ENCODE data around the gene SLC39A8. TPM values are rescaled to one million over a fixed set of nuclear protein-coding genes. Genes with fewer than 3 reads are reported as not detected.

The SLC39A8 gene
- total and polyA plus RNA-seq, 7 donors = 3.2 to 44.5 (median 7.7) TPM

DNA sequence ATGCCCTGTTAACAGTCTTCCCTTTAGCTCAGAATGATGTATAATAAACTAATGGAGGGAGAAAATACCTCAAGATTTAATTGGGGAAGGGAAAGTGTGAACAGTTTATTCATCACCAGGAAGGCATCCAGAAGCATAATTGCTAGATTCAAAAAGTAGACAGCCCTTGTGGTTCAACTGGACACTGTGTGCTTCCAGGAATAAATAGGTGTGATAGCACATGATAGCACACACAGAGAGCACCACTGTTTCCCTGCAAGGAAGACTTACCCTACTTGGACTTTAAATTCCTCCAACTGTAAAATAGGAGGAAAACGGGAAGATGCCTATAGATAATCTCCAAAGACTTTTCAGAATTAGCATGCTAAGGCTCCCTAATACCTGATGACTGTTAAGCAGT is 27.8 kb downstream of the SLC39A8 start:
- H3K36me3 ChIP-seq = no peaks in the 10 kb centered on the region
- WGBS, 2 donors = 45 to 83% methylated on average over 1 of the region's 1 CpG
- no peak for TF ChIP-seq POLR2A (IDR thresholded peaks at IDR 0.05)
- no peaks in the 10 kb centered on the region for H3K9me3 ChIP-seq
- intact Hi-C loops (cut with DNase I) = no loop called here
- H3K27ac ChIP-seq = no peak overlapping the region
- no peaks in the 10 kb centered on the region for H3K4me1 ChIP-seq
- H3K27me3 ChIP-seq = no peaks in the 10 kb centered on the region
- DNase-seq = no peak
- H3K4me3 ChIP-seq = no peak overlapping the region

DNA sequence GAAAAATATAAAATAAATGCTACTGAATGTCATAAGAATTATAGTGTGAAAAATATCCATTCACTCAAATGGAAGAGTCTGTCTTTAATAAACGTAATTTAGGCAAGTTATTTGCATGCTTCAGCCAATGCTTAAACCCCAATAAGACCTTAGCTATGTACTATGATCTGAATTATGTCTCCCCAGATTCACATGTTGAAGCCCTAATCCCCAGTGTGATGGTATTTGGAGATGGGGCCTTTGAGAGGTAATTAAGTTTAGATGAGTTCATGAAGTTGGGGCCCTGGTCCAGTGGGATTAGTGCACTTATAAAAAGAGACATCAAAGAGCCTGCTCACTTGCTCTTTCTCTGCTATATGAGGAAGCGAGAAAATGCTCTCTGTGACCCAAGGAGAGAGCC is 28.7 kb downstream of the SLC39A8 start:
- 95 to 96% methylated on average over 2 of the region's 2 CpGs for WGBS, 2 donors
- TF ChIP-seq POLR2A (IDR thresholded peaks at IDR 0.05) (no peak), POLR2AphosphoS5 (IDR thresholded peaks at IDR 0.05) (no peak), EP300 (IDR thresholded peaks at IDR 0.05) (no peak)
- TF ChIP-seq, protein P1, sequence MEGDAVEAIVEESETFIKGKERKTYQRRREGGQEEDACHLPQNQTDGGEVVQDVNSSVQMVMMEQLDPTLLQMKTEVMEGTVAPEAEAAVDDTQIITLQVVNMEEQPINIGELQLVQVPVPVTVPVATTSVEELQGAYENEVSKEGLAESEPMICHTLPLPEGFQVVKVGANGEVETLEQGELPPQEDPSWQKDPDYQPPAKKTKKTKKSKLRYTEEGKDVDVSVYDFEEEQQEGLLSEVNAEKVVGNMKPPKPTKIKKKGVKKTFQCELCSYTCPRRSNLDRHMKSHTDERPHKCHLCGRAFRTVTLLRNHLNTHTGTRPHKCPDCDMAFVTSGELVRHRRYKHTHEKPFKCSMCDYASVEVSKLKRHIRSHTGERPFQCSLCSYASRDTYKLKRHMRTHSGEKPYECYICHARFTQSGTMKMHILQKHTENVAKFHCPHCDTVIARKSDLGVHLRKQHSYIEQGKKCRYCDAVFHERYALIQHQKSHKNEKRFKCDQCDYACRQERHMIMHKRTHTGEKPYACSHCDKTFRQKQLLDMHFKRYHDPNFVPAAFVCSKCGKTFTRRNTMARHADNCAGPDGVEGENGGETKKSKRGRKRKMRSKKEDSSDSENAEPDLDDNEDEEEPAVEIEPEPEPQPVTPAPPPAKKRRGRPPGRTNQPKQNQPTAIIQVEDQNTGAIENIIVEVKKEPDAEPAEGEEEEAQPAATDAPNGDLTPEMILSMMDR (IDR thresholded peaks at IDR 0.05) = no peak
- Histone ChIP-seq H3K4me3 (no peak overlapping the region), H3K27ac (no peak overlapping the region), H3K9me3 (no peaks in the 10 kb centered on the region), H3K4me1 (no peaks in the 10 kb centered on the region), H3K27me3 (no peaks in the 10 kb centered on the region), H3K36me3 (no peaks in the 10 kb centered on the region)
- intact Hi-C loops (cut with DNase I) = no loop called here
- no peak for DNase-seq

DNA sequence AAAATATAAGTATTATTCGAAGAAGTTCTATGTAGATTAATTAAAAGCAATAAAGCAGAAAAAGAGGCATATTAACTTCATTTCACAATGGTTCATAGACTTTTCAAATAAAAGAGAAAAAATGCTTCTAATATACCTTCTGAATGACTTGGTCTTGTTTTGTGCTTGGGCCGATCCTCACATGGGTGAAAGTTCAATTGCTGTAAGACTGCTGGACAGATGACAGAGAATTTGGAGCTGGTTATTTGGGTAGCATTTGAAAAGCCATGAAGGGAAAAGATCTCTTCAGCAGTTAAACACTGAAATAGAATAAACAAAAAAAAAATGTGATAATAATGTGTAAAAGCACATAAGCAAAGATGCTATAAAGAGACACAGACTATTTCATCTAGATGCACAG is 29.8 kb downstream of the SLC39A8 start:
- Histone ChIP-seq H3K27me3 (no peaks in the 10 kb centered on the region), H3K4me3 (no peak overlapping the region), H3K36me3 (no peaks in the 10 kb centered on the region), H3K9me3 (no peaks in the 10 kb centered on the region), H3K27ac (no peak overlapping the region), H3K4me1 (no peaks in the 10 kb centered on the region)
- intact Hi-C loops (cut with DNase I) = no loop called here
- 74 to 84% methylated on average over 2 of the region's 2 CpGs for WGBS, 2 donors
- DNase-seq = no peak
- no peak for TF ChIP-seq EP300 (IDR thresholded peaks at IDR 0.05)
- TF ChIP-seq, protein P1 (IDR thresholded peaks at IDR 0.05) = no peak
- no peak for TF ChIP-seq POLR2AphosphoS5 (IDR thresholded peaks at IDR 0.05)
- TF ChIP-seq POLR2A (IDR thresholded peaks at IDR 0.05) = no peak

DNA sequence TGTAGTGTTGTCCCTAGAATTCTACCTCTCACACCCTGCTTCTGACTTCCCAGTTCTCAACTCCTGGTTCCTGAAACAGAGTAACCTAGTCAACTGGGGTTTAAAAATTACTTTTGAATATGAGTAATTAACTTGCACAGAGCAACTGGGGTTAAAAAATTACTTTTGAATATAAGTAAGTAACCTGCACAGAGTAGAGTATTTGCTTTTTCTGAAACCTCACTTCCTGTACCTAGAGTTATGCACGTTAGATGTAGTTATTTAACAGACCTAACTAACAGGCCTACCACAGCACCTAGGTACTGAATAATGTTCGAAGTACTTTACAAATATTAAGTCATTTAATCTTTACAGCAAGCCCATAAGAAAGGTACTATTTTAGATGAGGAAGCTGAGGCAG is 32.9 kb downstream of the SLC39A8 start:
- H3K9me3 ChIP-seq = no peaks in the 10 kb centered on the region
- H3K4me3 ChIP-seq = no peak overlapping the region
- DNase-seq = no peak
- WGBS, 2 donors = 21 to 56% methylated on average over 2 of the region's 2 CpGs
- H3K27me3 ChIP-seq = no peaks in the 10 kb centered on the region
- no peak overlapping the region for H3K27ac ChIP-seq
- no peak for TF ChIP-seq POLR2A (IDR thresholded peaks at IDR 0.05)
- TF ChIP-seq, protein P1 (IDR thresholded peaks at IDR 0.05) = no peak
- TF ChIP-seq EP300 (IDR thresholded peaks at IDR 0.05) = no peak
- TF ChIP-seq POLR2AphosphoS5 (IDR thresholded peaks at IDR 0.05) = no peak
- H3K4me1 ChIP-seq = no peaks in the 10 kb centered on the region
- intact Hi-C loops (cut with DNase I) = no loop called here
- no peaks in the 10 kb centered on the region for H3K36me3 ChIP-seq

DNA sequence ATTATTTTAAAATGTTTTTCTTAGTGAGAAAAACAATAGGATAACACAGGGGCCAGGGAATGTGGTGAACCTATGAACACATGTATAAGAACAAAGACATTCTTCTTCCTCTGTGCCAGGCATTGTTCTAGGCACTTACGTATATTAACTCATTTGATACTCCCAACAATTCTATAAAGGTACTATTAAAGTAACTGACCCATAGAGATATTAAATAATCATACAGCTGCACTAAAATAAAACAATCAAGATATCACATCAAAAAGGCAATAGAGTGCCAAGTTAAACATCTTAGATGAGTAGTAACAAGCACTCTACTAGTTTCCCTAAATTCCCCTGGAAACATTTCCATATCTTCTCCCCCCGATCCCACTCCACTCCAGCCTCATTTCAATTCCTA is 33.4 kb downstream of the SLC39A8 start:
- Histone ChIP-seq H3K4me1 (no peaks in the 10 kb centered on the region), H3K36me3 (no peaks in the 10 kb centered on the region), H3K4me3 (no peak overlapping the region), H3K27me3 (no peaks in the 10 kb centered on the region), H3K27ac (no peak overlapping the region), H3K9me3 (no peaks in the 10 kb centered on the region)
- WGBS, 2 donors = 25 to 64% methylated on average over 2 of the region's 2 CpGs
- no peak for TF ChIP-seq POLR2A (IDR thresholded peaks at IDR 0.05)
- intact Hi-C loops (cut with DNase I) = no loop called here
- no peak for DNase-seq

DNA sequence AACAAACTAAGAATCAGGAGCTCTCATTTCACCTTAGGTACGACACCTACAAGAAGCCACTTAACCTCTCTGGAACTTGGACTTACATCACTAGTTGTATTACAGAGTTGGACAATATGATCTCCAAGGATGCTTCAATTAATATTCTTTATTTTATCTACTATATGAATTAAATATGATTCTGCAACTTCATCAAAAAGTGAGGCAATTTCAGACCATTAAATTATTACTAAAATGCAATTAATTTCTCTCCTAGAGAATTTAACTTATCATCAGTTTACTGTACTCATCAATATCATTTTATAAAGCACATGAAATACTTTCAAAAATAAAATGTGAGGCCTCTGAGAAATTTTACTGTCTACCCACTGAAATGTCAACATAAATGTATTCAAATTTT is 33.9 kb downstream of the SLC39A8 start:
- DNase-seq = no peak
- intact Hi-C loops (cut with DNase I) = no loop called here
- H3K4me1 ChIP-seq = no peaks in the 10 kb centered on the region
- no peaks in the 10 kb centered on the region for H3K27me3 ChIP-seq
- no peak overlapping the region for H3K27ac ChIP-seq
- WGBS, 2 donors = 95 to 98% methylated on average over 1 of the region's 1 CpG
- no peak overlapping the region for H3K4me3 ChIP-seq
- no peaks in the 10 kb centered on the region for H3K36me3 ChIP-seq
- H3K9me3 ChIP-seq = no peaks in the 10 kb centered on the region
- TF ChIP-seq EP300 (IDR thresholded peaks at IDR 0.05) (no peak), POLR2AphosphoS5 (IDR thresholded peaks at IDR 0.05) (no peak), POLR2A (IDR thresholded peaks at IDR 0.05) (no peak)
- TF ChIP-seq, protein P1 (IDR thresholded peaks at IDR 0.05) = no peak
